ENCODE results near the gene HOXD13. TPM values are rescaled to one million over a fixed set of nuclear protein-coding genes. Genes with fewer than 3 reads are reported as not detected.

Gene HOXD13
- total RNA-seq (0.31 TPM), polyA plus RNA-seq (ENCODE audit: insufficient read depth in 1 of 8, insufficient read length in 8 of 8, low replicate concordance in 1 of 8) (under 1 TPM in 5 of 8 donors, not detected in 3; 0.05 to 0.45 (median 0.10) TPM)
- long read RNA-seq, donor 1: 0 reads
- long read RNA-seq, donor 2: 0 reads
- long read RNA-seq, donor 3: 0 reads
- long read RNA-seq, donor 4: 0 reads
- long read RNA-seq, donor 5: 0 reads
- long read RNA-seq, donor 6: 0 reads
- long read RNA-seq, donor 7: 0 reads
- long read RNA-seq, donor 8: 0 reads
- long read RNA-seq, donor 9: 0 reads
- long read RNA-seq, donor 10: 0 reads
- long read RNA-seq, donor 11: 0 reads

- Histone ChIP-seq H3K36me3 (ENCODE audit: control insufficient read depth, insufficient read depth, low read length) (no peaks in the 10 kb centered on the region), H3K9me3 (replicated peaks; ENCODE audit: control insufficient read depth, low read depth, low read length) (no peaks in the 10 kb centered on the region), H3K4me3 (ENCODE audit: low read length) (peak within 1 kb of the TSS; percentile 12), H3K27me3 (ENCODE audit: control insufficient read depth, insufficient read depth, low read length) (peaks cover 94% of the 10 kb centered on the region), H3K4me1 (ENCODE audit: control insufficient read depth, insufficient read depth, low read length) (peaks cover 26% of the 10 kb centered on the region), H3K27ac (ENCODE audit: low read length) (no peak within 1 kb of the TSS)
- under 1% methylated on average over 70 of the region's 95 CpGs for WGBS (ENCODE audit: insufficient coverage)
- DNase-seq: peak; percentile 70
These were observed at the start of gene HOXD13 for GRCh38 chr2:176092270-176093144. Gene HOXD13 (plus strand): TSS chr2:176092721. CDS start chr2:176092891, 170 bp downstream.

- DNase-seq: no peak
- Histone ChIP-seq H3K36me3 (ENCODE audit: control insufficient read depth, insufficient read depth, low read length) (no peaks in the 10 kb centered on the region), H3K9me3 (replicated peaks; ENCODE audit: control insufficient read depth, low read depth, low read length) (no peaks in the 10 kb centered on the region), H3K4me3 (ENCODE audit: low read length) (no peak overlapping the region), H3K27me3 (ENCODE audit: control insufficient read depth, insufficient read depth, low read length) (peaks cover 16% of the 10 kb centered on the region), H3K27ac (ENCODE audit: low read length) (no peak overlapping the region), H3K4me1 (ENCODE audit: control insufficient read depth, insufficient read depth, low read length) (no peaks in the 10 kb centered on the region)
- WGBS (ENCODE audit: insufficient coverage): no CpG with 5 or more reads among the region's 1 CpG
These were observed 36.1 kb upstream of the HOXD13 start for GRCh38 chr2:176056406-176056805.

- Histone ChIP-seq H3K27me3 (ENCODE audit: control insufficient read depth, insufficient read depth, low read length) (peaks cover 48% of the 10 kb centered on the region), H3K9me3 (replicated peaks; ENCODE audit: control insufficient read depth, low read depth, low read length) (no peaks in the 10 kb centered on the region), H3K4me3 (ENCODE audit: low read length) (no peak overlapping the region), H3K4me1 (ENCODE audit: control insufficient read depth, insufficient read depth, low read length) (peaks cover 20% of the 10 kb centered on the region), H3K36me3 (ENCODE audit: control insufficient read depth, insufficient read depth, low read length) (no peaks in the 10 kb centered on the region), H3K27ac (ENCODE audit: low read length) (no peak overlapping the region)
- no peak for DNase-seq
- no CpG with 5 or more reads among the region's 2 CpGs for WGBS (ENCODE audit: insufficient coverage)
These were observed 28.6 kb upstream of the HOXD13 start for GRCh38 chr2:176063958-176064357.

- no peak for DNase-seq
- Histone ChIP-seq H3K4me1 (ENCODE audit: control insufficient read depth, insufficient read depth, low read length) (peaks cover 25% of the 10 kb centered on the region), H3K9me3 (replicated peaks; ENCODE audit: control insufficient read depth, low read depth, low read length) (no peaks in the 10 kb centered on the region), H3K4me3 (ENCODE audit: low read length) (peak overlapping the region; percentile 42), H3K36me3 (ENCODE audit: control insufficient read depth, insufficient read depth, low read length) (no peaks in the 10 kb centered on the region), H3K27ac (ENCODE audit: low read length) (no peak overlapping the region), H3K27me3 (ENCODE audit: control insufficient read depth, insufficient read depth, low read length) (peaks cover 68% of the 10 kb centered on the region)
- 12% methylated on average over 49 of the region's 56 CpGs for WGBS (ENCODE audit: insufficient coverage)
These were observed 25.6 kb upstream of the HOXD13 start for GRCh38 chr2:176066645-176067588.

GRCh38 chr2:176067589-176068418, 24.7 kb upstream of the HOXD13 start:
- H3K27me3 ChIP-seq (ENCODE audit: control insufficient read depth, insufficient read depth, low read length): peaks cover 77% of the 10 kb centered on the region
- peak overlapping the region; percentile 42 for H3K4me3 ChIP-seq (ENCODE audit: low read length)
- H3K27ac ChIP-seq (ENCODE audit: low read length): no peak overlapping the region
- H3K36me3 ChIP-seq (ENCODE audit: control insufficient read depth, insufficient read depth, low read length): no peaks in the 10 kb centered on the region
- no peaks in the 10 kb centered on the region for H3K9me3 ChIP-seq (replicated peaks; ENCODE audit: control insufficient read depth, low read depth, low read length)
- DNase-seq: no peak
- WGBS (ENCODE audit: insufficient coverage): 17% methylated on average over 23 of the region's 38 CpGs
- peaks cover 25% of the 10 kb centered on the region for H3K4me1 ChIP-seq (ENCODE audit: control insufficient read depth, insufficient read depth, low read length)

GRCh38 chr2:176068419-176068832, 24.1 kb upstream of the HOXD13 start:
- H3K4me1 ChIP-seq (ENCODE audit: control insufficient read depth, insufficient read depth, low read length): peaks cover 28% of the 10 kb centered on the region
- no peaks in the 10 kb centered on the region for H3K9me3 ChIP-seq (replicated peaks; ENCODE audit: control insufficient read depth, low read depth, low read length)
- no peaks in the 10 kb centered on the region for H3K36me3 ChIP-seq (ENCODE audit: control insufficient read depth, insufficient read depth, low read length)
- no peak for DNase-seq
- WGBS (ENCODE audit: insufficient coverage): 13% methylated on average over 30 of the region's 30 CpGs
- H3K27ac ChIP-seq (ENCODE audit: low read length): no peak overlapping the region
- peaks cover 83% of the 10 kb centered on the region for H3K27me3 ChIP-seq (ENCODE audit: control insufficient read depth, insufficient read depth, low read length)
- H3K4me3 ChIP-seq (ENCODE audit: low read length): no peak overlapping the region

GRCh38 chr2:176071330-176072291, 20.9 kb upstream of the HOXD13 start:
- Histone ChIP-seq H3K4me1 (ENCODE audit: control insufficient read depth, insufficient read depth, low read length) (peaks cover 28% of the 10 kb centered on the region), H3K9me3 (replicated peaks; ENCODE audit: control insufficient read depth, low read depth, low read length) (no peaks in the 10 kb centered on the region), H3K36me3 (ENCODE audit: control insufficient read depth, insufficient read depth, low read length) (no peaks in the 10 kb centered on the region), H3K4me3 (ENCODE audit: low read length) (no peak overlapping the region), H3K27ac (ENCODE audit: low read length) (no peak overlapping the region), H3K27me3 (ENCODE audit: control insufficient read depth, insufficient read depth, low read length) (peaks cover 97% of the 10 kb centered on the region)
- DNase-seq: no peak
- WGBS (ENCODE audit: insufficient coverage): 10% methylated on average over 43 of the region's 58 CpGs

- Histone ChIP-seq H3K9me3 (replicated peaks; ENCODE audit: control insufficient read depth, low read depth, low read length) (no peaks in the 10 kb centered on the region), H3K4me3 (ENCODE audit: low read length) (no peak overlapping the region), H3K27me3 (ENCODE audit: control insufficient read depth, insufficient read depth, low read length) (peaks cover 94% of the 10 kb centered on the region), H3K36me3 (ENCODE audit: control insufficient read depth, insufficient read depth, low read length) (no peaks in the 10 kb centered on the region), H3K27ac (ENCODE audit: low read length) (no peak overlapping the region), H3K4me1 (ENCODE audit: control insufficient read depth, insufficient read depth, low read length) (peaks cover 21% of the 10 kb centered on the region)
- 14% methylated on average over 1 of the region's 5 CpGs for WGBS (ENCODE audit: insufficient coverage)
- DNase-seq: no peak
These were observed 20.2 kb upstream of the HOXD13 start for GRCh38 chr2:176072292-176072669.

Measured in muscle of leg (tissue), 16 donors.